ENCODE measurements around the gene ALKBH5. TPM values are rescaled to one million over a fixed set of nuclear protein-coding genes. Genes with fewer than 3 reads are reported as not detected.
A peak's percentile ranks its signal among the peaks of the same experiment; 100 is the strongest.

The ALKBH5 gene
- polyA plus RNA-seq, 3 donors, result 50.4 to 79.1 (median 78.9) TPM

GRCh38 chr17:18184143-18185031, 759 bp downstream of the ALKBH5 start:
- Histone ChIP-seq H4K20me1 (ENCODE audit: insufficient read depth, low read length) (peaks cover 51% of the 10 kb centered on the region), H3K9me3 (replicated peaks in 1 of 2; ENCODE audit: control insufficient read depth in 1 of 2, insufficient read depth in 1 of 2, low read length in 2 of 2) (no peaks in the 10 kb centered on the region), H3K79me2 (ENCODE audit: insufficient read depth, low read length) (peaks cover 56% of the 10 kb centered on the region), H3K27ac (ENCODE audit: low read depth in 1 of 2, low read length in 2 of 2) (peak overlapping the region; percentile 95 to 96), H3K9ac (ENCODE audit: insufficient read depth, low read length, poor library complexity, severe bottlenecking) (peak overlapping the region; percentile 96), H3K4me2 (replicated peaks; ENCODE audit: extremely low read depth, low read length, poor library complexity, severe bottlenecking) (peak overlapping the region; percentile 95), H3K4me1 (ENCODE audit: control insufficient read depth in 1 of 2, insufficient read depth in 2 of 2, low read length in 2 of 2) (peaks cover 50 to 56% of the 10 kb centered on the region in 2 donors), H3K36me3 (replicated peaks in 1 of 2; ENCODE audit: control insufficient read depth in 1 of 2, insufficient read depth in 2 of 2, low read length in 2 of 2) (peaks cover 10 to 29% of the 10 kb centered on the region in 2 donors), H3K4me3 (replicated peaks in 1 of 3; ENCODE audit: low read depth in 2 of 3, low read length in 3 of 3) (peak overlapping the region; percentile 80 to 86 (median 83)), H3K27me3 (ENCODE audit: control insufficient read depth in 2 of 2, insufficient read depth in 2 of 2, low read length in 2 of 2) (no peaks in the 10 kb centered on the region), H2AFZ (ENCODE audit: insufficient read depth, low read depth, low read length, poor library complexity, severe bottlenecking) (peak overlapping the region; percentile 73)
- Mint-ChIP-seq H3K27me3 (ENCODE audit: low read depth in 3 of 3) (no peaks in the 10 kb centered on the region), H3K9me3 (no peaks in the 10 kb centered on the region), H3K4me3 (peak overlapping the region; percentile 88 to 94), H3K27ac (peak overlapping the region; percentile 90 to 99 (median 97)), H3K36me3 (peaks cover 26 to 28% of the 10 kb centered on the region in 2 donors), H3K4me1 (peaks cover 51% of the 10 kb centered on the region)
- no peak for TF ChIP-seq CTCF (IDR thresholded peaks at IDR 0.05)
- WGBS (ENCODE audit: insufficient coverage), result under 1% methylated on average over 92 of the region's 92 CpGs
- peak; percentile 81 to 90 (median 85) for DNase-seq
- intact Hi-C loops (cut with micrococcal nuclease), result loop anchor here (5.0 kb wide), 3 partner anchors 32 to 147 kb away; partner anchors contain the start of genes ATPAF2 (in 1 of the 2) and GID4 (in 1 of the 2)

- H3K9me3 Mint-ChIP-seq, result no peaks in the 10 kb centered on the region
- peak overlapping the region; percentile 88 to 94 for H3K4me3 Mint-ChIP-seq
- peaks cover 66% of the 10 kb centered on the region for H3K79me2 ChIP-seq (ENCODE audit: insufficient read depth, low read length)
Observed at GRCh38 chr17:18185391-18185790, 1.8 kb downstream of the ALKBH5 start.

More at GRCh38 chr17:18185391-18185790, 1.8 kb downstream of the ALKBH5 start:
- peak overlapping the region; percentile 95 for H3K4me2 ChIP-seq (replicated peaks; ENCODE audit: extremely low read depth, low read length, poor library complexity, severe bottlenecking)
- no peaks in the 10 kb centered on the region for H3K27me3 ChIP-seq (ENCODE audit: control insufficient read depth in 2 of 2, insufficient read depth in 2 of 2, low read length in 2 of 2)
- DNase-seq, result no peak
- TF ChIP-seq CTCF (IDR thresholded peaks at IDR 0.05), result no peak
- no peak overlapping the region for H2AFZ ChIP-seq (ENCODE audit: insufficient read depth, low read depth, low read length, poor library complexity, severe bottlenecking)
- Mint-ChIP-seq H3K36me3 (peaks cover 30 to 36% of the 10 kb centered on the region in 2 donors), H3K27me3 (ENCODE audit: low read depth in 3 of 3) (no peaks in the 10 kb centered on the region), H3K27ac (peak overlapping the region in 6 of 7 donors; percentile 69 to 97 (median 92)), H3K4me1 (peaks cover 59% of the 10 kb centered on the region)
- no peaks in the 10 kb centered on the region for H3K9me3 ChIP-seq (replicated peaks in 1 of 2; ENCODE audit: control insufficient read depth in 1 of 2, insufficient read depth in 1 of 2, low read length in 2 of 2)
- H3K27ac ChIP-seq (ENCODE audit: low read depth in 1 of 2, low read length in 2 of 2), result peak overlapping the region in 1 of 2 donors; percentile 96
- WGBS (ENCODE audit: insufficient coverage), result 64% methylated on average over 2 of the region's 3 CpGs
- H3K4me1 ChIP-seq (ENCODE audit: control insufficient read depth in 1 of 2, insufficient read depth in 2 of 2, low read length in 2 of 2), result peaks cover 50 to 62% of the 10 kb centered on the region in 2 donors
- H4K20me1 ChIP-seq (ENCODE audit: insufficient read depth, low read length), result peaks cover 61% of the 10 kb centered on the region
- H3K4me3 ChIP-seq (replicated peaks in 1 of 3; ENCODE audit: low read depth in 2 of 3, low read length in 3 of 3), result peak overlapping the region; percentile 80 to 86 (median 83)
- H3K9ac ChIP-seq (ENCODE audit: insufficient read depth, low read length, poor library complexity, severe bottlenecking), result peak overlapping the region; percentile 96
- intact Hi-C loops (cut with micrococcal nuclease), result loop anchor here (5.0 kb wide), 2 partner anchors 33 to 38 kb away; no protein-coding TSS in a partner anchor
- H3K36me3 ChIP-seq (replicated peaks in 1 of 2; ENCODE audit: control insufficient read depth in 1 of 2, insufficient read depth in 2 of 2, low read length in 2 of 2), result peaks cover 10 to 36% of the 10 kb centered on the region in 2 donors

All from CD14-positive monocyte (primary cell).